NCI-H2107 (cell line): ENCODE measurements around the gene RD3L.

ENCODE experiments used
- DNase-seq: peaks from one replicate; lab custom pipeline; 2025; lab: John Stamatoyannopoulos, UW

Gene RD3L

DNA sequence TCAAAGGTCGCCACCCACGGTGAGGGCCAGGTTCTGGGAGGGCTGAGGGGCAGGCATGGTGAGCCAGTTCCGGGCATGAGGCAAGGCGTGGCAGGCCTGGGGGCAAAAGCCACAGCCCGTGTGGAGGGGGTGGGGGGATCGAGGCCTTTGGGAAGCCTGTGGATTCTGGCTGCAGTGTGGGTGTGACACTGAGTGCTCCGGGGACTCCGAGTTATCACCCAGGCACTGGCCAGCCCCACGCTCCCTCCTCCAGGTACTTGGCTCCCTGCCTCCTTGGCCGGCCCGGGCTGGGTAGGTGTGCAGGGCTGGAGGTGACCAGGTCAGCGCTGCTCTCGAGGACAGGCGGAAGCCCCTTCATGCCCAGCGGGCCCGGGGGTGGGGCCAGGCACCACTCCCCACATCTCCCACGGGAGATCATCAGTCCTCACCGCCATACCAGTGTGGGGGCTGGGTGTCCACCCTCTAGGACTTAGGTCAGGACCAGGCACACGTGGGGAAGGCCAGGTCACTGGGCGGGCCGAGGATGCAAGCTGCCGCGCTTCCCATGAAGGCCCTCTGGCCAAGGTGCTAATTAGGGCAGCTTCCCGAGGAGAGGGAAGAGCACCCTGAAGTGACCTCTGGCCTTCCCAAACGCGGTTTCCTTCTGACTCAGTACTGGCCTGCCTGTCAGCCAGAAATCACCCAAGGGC, 48.2 kb downstream of the RD3L start:
- DNase-seq: no peak

DNA sequence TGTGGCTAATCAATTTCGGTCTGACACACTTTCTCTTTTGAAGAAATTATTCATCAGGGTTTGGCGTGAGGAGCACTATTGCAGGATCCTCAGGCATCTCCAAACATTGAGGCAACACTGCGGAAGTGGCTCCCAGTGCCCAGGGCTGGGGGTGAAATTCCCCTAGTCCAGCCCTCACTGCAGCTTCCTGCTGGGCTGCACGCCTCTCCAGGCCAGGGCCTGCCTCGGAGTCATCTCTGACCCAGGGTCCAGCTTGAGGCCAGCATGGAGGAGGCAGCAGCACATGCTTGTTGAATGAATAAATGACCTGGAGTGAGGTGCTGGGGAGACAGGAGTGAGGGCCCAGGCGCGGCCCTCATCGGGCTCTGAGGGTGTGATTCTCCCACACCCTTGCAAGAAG, 50.1 kb downstream of the RD3L start:
- DNase-seq: no peak

DNA sequence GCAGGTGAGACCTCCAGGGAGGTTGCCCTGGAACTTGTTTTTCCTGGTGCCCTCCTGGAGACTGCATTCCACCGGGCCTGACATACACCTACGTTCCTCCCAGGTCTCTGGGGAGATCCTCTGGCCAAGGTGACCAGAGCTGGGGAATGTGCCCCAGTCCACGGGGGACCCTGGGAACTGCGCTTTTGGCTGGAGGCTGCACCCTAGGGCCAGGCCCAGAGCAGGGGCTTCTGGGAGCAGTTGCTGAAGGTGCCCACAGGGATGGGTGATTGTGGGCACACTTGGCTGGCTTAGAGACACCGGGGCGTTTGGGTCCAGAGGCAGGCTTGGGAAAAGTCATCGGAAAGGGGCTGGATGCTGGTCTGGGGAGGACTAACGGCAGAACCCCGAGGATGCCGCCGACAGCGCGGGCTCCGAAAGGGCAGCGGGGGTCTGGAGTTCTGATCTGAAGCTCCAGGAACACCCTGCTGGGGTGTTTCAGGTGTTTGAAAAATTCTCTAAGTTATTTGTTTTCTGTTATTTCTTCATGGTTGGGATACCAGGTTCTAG, 50.6 kb downstream of the RD3L start:
- no peak for DNase-seq

GRCh38 chr14:103890821-103891666, 51.3 kb downstream of the RD3L start:
- no peak for DNase-seq
